Measurements from ENCODE around the gene GPR15. TPM values are rescaled to one million over a fixed set of nuclear protein-coding genes. Genes with fewer than 3 reads are reported as not detected.

Gene GPR15
- total and polyA plus RNA-seq, 2 donors (not counting 1 experiment from before 2014, with no cell fraction given): under 0.01 TPM; not detected in 1

DNA sequence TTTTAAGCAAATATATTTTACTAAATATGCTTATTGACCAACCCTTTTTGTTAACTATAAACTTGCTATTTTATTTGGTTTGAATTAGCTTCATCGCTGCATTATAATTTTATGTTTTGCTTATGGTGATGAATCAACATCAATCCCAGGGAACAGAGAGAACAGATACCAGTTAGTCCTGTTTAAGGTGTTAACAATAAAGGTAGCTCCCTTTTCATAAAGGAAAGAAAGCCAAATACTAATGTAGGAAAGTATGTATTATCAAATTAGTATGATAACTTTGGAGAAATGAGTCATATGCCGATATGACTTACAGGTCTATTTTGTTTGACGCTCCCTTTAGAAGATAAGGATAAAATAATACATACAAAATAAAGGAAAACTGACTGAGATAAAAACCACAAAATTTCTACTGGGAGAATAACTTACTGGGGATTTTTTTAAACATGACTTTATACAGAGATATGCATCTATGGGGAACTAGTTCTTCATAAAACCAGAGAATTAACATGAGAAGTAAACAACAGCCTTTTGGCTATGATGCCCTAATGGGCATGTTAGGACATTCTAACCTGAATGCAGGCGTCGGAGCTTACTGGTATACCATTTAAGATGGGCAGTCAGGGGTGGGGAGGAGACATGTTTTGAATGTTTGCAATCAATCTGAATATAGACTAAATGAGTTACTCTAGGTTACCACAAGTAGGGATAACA lies 29.8 kb upstream of the GPR15 start:
- H3K79me2 ChIP-seq (ENCODE audit: control insufficient read depth, insufficient read depth, low read length): no peaks in the 10 kb centered on the region
- no peaks in the 10 kb centered on the region for H3K4me1 ChIP-seq (ENCODE audit: control insufficient read depth, extremely low read depth, insufficient read depth, low read length)
- no peak overlapping the region for H3K4me2 ChIP-seq (ENCODE audit: extremely low read depth, insufficient read depth, low read length)
- H4K20me1 ChIP-seq (ENCODE audit: control insufficient read depth, extremely low read depth, insufficient read depth, low read length): peaks cover 1% of the 10 kb centered on the region
- no peak overlapping the region for H3K9ac ChIP-seq (ENCODE audit: insufficient read depth, low read length)
- no peaks in the 10 kb centered on the region for H3K9me3 ChIP-seq (ENCODE audit: control insufficient read depth, insufficient read depth, low read depth, low read length)
- no peak overlapping the region for H3K4me3 ChIP-seq (replicated peaks in 1 of 4; ENCODE audit: control extremely low read depth in 1 of 4, insufficient read depth in 1 of 4, low read depth in 3 of 4, low read length in 4 of 4)
- DNase-seq (ENCODE audit: low read depth in 2 of 2): no peak
- no peaks in the 10 kb centered on the region for H3K36me3 ChIP-seq (ENCODE audit: control insufficient read depth, insufficient read depth, low read length)
- no peak overlapping the region for H3K27ac ChIP-seq (ENCODE audit: insufficient read depth, low read length)
- no peaks in the 10 kb centered on the region for H3K27me3 ChIP-seq (ENCODE audit: control insufficient read depth, insufficient read depth, low read length)
- no peak for TF ChIP-seq EZH2 (IDR thresholded peaks at IDR 0.05; ENCODE audit: low read length, missing control alignments)
- TF ChIP-seq, protein P1, sequence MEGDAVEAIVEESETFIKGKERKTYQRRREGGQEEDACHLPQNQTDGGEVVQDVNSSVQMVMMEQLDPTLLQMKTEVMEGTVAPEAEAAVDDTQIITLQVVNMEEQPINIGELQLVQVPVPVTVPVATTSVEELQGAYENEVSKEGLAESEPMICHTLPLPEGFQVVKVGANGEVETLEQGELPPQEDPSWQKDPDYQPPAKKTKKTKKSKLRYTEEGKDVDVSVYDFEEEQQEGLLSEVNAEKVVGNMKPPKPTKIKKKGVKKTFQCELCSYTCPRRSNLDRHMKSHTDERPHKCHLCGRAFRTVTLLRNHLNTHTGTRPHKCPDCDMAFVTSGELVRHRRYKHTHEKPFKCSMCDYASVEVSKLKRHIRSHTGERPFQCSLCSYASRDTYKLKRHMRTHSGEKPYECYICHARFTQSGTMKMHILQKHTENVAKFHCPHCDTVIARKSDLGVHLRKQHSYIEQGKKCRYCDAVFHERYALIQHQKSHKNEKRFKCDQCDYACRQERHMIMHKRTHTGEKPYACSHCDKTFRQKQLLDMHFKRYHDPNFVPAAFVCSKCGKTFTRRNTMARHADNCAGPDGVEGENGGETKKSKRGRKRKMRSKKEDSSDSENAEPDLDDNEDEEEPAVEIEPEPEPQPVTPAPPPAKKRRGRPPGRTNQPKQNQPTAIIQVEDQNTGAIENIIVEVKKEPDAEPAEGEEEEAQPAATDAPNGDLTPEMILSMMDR (conservative IDR thresholded peaks at IDR 0.05 in 1 of 2, IDR thresholded peaks at IDR 0.05 in 1 of 2; ENCODE audit: low read depth in 1 of 2, low read length in 2 of 2): no peak
- H2AFZ ChIP-seq (ENCODE audit: low read length): no peak overlapping the region

DNA sequence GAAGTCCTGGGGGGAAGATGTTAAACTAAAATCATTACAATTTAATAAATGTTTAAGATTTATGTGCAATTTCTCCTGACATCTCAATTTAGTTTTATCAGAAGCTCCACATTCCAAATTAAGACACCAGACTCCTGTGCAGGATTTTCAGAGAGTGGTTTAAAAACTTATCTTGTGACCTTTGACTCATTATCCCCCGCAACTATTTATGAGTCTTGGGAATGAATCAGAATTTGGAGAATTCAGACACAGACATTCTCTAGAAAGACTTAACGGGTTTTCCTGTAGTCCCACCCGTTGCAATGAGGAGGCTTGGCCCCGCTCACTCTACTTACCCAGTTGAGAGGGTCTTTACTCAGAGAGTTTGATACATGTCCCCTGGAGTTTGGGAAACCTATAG lies 27.2 kb upstream of the GPR15 start:
- peak in 1 of 2 donors; percentile 34 for DNase-seq (ENCODE audit: low read depth in 2 of 2)
- no peak for TF ChIP-seq EZH2 (IDR thresholded peaks at IDR 0.05; ENCODE audit: low read length, missing control alignments)
- TF ChIP-seq, protein P1 (conservative IDR thresholded peaks at IDR 0.05 in 1 of 2, IDR thresholded peaks at IDR 0.05 in 1 of 2; ENCODE audit: low read depth in 1 of 2, low read length in 2 of 2): no peak
- no peaks in the 10 kb centered on the region for H3K27me3 ChIP-seq (ENCODE audit: control insufficient read depth, insufficient read depth, low read length)
- no peak overlapping the region for H2AFZ ChIP-seq (ENCODE audit: low read length)
- no peaks in the 10 kb centered on the region for H3K36me3 ChIP-seq (ENCODE audit: control insufficient read depth, insufficient read depth, low read length)
- no peaks in the 10 kb centered on the region for H3K9me3 ChIP-seq (ENCODE audit: control insufficient read depth, insufficient read depth, low read depth, low read length)
- H4K20me1 ChIP-seq (ENCODE audit: control insufficient read depth, extremely low read depth, insufficient read depth, low read length): peaks cover 1% of the 10 kb centered on the region
- H3K79me2 ChIP-seq (ENCODE audit: control insufficient read depth, insufficient read depth, low read length): no peaks in the 10 kb centered on the region
- no peaks in the 10 kb centered on the region for H3K4me1 ChIP-seq (ENCODE audit: control insufficient read depth, extremely low read depth, insufficient read depth, low read length)
- H3K27ac ChIP-seq (ENCODE audit: insufficient read depth, low read length): no peak overlapping the region
- H3K9ac ChIP-seq (ENCODE audit: insufficient read depth, low read length): no peak overlapping the region
- no peak overlapping the region for H3K4me2 ChIP-seq (ENCODE audit: extremely low read depth, insufficient read depth, low read length)
- H3K4me3 ChIP-seq (replicated peaks in 1 of 4; ENCODE audit: control extremely low read depth in 1 of 4, insufficient read depth in 1 of 4, low read depth in 3 of 4, low read length in 4 of 4): no peak overlapping the region

- Histone ChIP-seq H2AFZ (ENCODE audit: low read length) (no peak overlapping the region), H3K27me3 (ENCODE audit: control insufficient read depth, insufficient read depth, low read length) (no peaks in the 10 kb centered on the region), H3K9me3 (ENCODE audit: control insufficient read depth, insufficient read depth, low read depth, low read length) (no peaks in the 10 kb centered on the region), H3K9ac (ENCODE audit: insufficient read depth, low read length) (no peak overlapping the region), H3K4me2 (ENCODE audit: extremely low read depth, insufficient read depth, low read length) (no peak overlapping the region), H4K20me1 (ENCODE audit: control insufficient read depth, extremely low read depth, insufficient read depth, low read length) (no peaks in the 10 kb centered on the region), H3K79me2 (ENCODE audit: control insufficient read depth, insufficient read depth, low read length) (no peaks in the 10 kb centered on the region), H3K27ac (ENCODE audit: insufficient read depth, low read length) (no peak overlapping the region), H3K4me3 (replicated peaks in 1 of 4; ENCODE audit: control extremely low read depth in 1 of 4, insufficient read depth in 1 of 4, low read depth in 3 of 4, low read length in 4 of 4) (no peak overlapping the region), H3K36me3 (ENCODE audit: control insufficient read depth, insufficient read depth, low read length) (no peaks in the 10 kb centered on the region), H3K4me1 (ENCODE audit: control insufficient read depth, extremely low read depth, insufficient read depth, low read length) (no peaks in the 10 kb centered on the region)
- no peak for DNase-seq (ENCODE audit: low read depth in 2 of 2)
- TF ChIP-seq EZH2 (IDR thresholded peaks at IDR 0.05; ENCODE audit: low read length, missing control alignments): no peak
- TF ChIP-seq, protein P1 (conservative IDR thresholded peaks at IDR 0.05 in 1 of 2, IDR thresholded peaks at IDR 0.05 in 1 of 2; ENCODE audit: low read depth in 1 of 2, low read length in 2 of 2): no peak
Measured at GRCh38 chr3:98508582-98508981, 23.2 kb upstream of the GPR15 start.

Measured in fibroblast of lung (primary cell).